ENCODE data around the gene TUBGCP5.

DNA sequence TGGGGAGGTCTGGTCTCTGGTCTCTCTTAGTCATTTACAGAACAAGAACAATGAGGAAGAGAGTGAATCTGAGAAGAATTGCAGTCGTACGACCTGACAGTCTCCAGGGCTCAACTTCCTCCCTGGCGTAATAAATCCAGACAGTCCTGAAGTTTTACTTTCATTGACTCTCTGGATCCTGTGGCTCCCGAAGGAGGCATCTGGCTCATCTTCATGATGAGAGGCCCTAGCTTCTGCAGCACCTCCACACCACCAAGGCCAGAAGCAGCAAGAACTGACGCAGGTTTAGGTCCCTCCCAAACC lies 47.4 kb downstream of the TUBGCP5 start:
- no peak for TF ChIP-seq POLR2A (IDR thresholded peaks at IDR 0.05)
- TF ChIP-seq, protein P1, sequence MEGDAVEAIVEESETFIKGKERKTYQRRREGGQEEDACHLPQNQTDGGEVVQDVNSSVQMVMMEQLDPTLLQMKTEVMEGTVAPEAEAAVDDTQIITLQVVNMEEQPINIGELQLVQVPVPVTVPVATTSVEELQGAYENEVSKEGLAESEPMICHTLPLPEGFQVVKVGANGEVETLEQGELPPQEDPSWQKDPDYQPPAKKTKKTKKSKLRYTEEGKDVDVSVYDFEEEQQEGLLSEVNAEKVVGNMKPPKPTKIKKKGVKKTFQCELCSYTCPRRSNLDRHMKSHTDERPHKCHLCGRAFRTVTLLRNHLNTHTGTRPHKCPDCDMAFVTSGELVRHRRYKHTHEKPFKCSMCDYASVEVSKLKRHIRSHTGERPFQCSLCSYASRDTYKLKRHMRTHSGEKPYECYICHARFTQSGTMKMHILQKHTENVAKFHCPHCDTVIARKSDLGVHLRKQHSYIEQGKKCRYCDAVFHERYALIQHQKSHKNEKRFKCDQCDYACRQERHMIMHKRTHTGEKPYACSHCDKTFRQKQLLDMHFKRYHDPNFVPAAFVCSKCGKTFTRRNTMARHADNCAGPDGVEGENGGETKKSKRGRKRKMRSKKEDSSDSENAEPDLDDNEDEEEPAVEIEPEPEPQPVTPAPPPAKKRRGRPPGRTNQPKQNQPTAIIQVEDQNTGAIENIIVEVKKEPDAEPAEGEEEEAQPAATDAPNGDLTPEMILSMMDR (IDR thresholded peaks at IDR 0.05 in 4 of 5, conservative IDR thresholded peaks at IDR 0.05 in 1 of 5): no peak
